Measurements from ENCODE around the gene KCNMA1. TPM values are rescaled to one million over a fixed set of nuclear protein-coding genes. Genes with fewer than 3 reads are reported as not detected.

The KCNMA1 gene
- total RNA-seq, 4 donors from 2014 or later: 66.8 to 96.5 (median 78.9) TPM

DNA sequence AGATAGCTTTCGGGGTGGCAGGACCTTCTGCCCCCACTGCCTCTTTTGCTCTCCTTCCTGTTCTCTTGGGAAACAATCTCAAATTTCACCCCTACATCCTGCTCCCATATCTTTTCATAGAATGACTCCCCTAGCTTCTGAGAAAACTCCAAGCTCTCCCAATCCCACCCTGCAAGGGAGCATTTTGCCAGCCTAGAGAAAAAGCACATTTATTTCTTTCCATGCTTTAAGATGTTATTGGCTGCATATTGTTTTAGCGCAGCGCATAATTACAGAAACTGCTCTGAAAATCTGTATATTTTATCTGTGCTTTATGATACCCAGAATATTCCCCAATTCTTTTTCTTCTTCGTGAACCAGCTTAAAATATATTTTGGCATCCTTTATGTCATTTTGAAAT, 601.3 kb downstream of the KCNMA1 start:
- H3K27ac ChIP-seq: no peak overlapping the region
- intact Hi-C loops (cut with DNase I; ENCODE audit: low total_unique reads): no loop called here
- in situ Hi-C loops (cut with MboI; ENCODE audit: low sequenced_read_pairs in 4 of 4): no loop called here
- H3K9me3 ChIP-seq: no peaks in the 10 kb centered on the region
- ATAC-seq (no peak), DNase-seq (no peak)
- peaks cover 0 to 7% of the 10 kb centered on the region in 2 donors for H3K36me3 ChIP-seq
- TF ChIP-seq POLR2A (IDR thresholded peaks at IDR 0.05): no peak
- TF ChIP-seq, protein P1, sequence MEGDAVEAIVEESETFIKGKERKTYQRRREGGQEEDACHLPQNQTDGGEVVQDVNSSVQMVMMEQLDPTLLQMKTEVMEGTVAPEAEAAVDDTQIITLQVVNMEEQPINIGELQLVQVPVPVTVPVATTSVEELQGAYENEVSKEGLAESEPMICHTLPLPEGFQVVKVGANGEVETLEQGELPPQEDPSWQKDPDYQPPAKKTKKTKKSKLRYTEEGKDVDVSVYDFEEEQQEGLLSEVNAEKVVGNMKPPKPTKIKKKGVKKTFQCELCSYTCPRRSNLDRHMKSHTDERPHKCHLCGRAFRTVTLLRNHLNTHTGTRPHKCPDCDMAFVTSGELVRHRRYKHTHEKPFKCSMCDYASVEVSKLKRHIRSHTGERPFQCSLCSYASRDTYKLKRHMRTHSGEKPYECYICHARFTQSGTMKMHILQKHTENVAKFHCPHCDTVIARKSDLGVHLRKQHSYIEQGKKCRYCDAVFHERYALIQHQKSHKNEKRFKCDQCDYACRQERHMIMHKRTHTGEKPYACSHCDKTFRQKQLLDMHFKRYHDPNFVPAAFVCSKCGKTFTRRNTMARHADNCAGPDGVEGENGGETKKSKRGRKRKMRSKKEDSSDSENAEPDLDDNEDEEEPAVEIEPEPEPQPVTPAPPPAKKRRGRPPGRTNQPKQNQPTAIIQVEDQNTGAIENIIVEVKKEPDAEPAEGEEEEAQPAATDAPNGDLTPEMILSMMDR (IDR thresholded peaks at IDR 0.05 in 4 of 5, conservative IDR thresholded peaks at IDR 0.05 in 1 of 5): no peak
- no peaks in the 10 kb centered on the region for H3K27me3 ChIP-seq
- no peaks in the 10 kb centered on the region for H3K4me1 ChIP-seq
- no peak overlapping the region for H3K4me3 ChIP-seq

- peak; percentile 44 to 71 for ATAC-seq
- no peaks in the 10 kb centered on the region for H3K9me3 ChIP-seq
These were observed 602.8 kb downstream of the KCNMA1 start for GRCh38 chr10:77034795-77035194.

DNA sequence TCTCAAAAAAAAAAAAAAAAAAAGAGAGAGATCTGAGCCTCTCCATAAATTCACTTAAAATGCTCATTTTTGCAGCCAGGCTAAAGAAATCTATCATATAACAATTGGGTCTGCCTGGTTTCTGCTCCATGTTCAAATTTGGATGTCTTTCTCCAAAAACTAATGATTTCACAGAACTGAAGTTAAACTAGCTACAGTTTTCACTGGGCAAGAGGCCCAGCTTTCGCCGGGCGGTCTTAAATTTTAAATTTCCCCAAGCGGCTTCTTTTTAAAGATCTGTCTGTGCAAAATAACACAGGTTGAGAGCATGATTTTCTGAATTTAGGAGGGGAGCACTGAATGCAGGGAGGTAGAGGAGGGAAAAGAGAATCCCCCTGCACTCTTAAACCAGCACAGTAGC, 603.4 kb downstream of the KCNMA1 start:
- H3K9me3 ChIP-seq: no peaks in the 10 kb centered on the region
- H3K36me3 ChIP-seq: peaks cover 0 to 7% of the 10 kb centered on the region in 2 donors
- H3K4me3 ChIP-seq: no peak overlapping the region
- intact Hi-C loops (cut with DNase I; ENCODE audit: low total_unique reads): no loop called here
- DNase-seq (no peak), ATAC-seq (no peak)
- in situ Hi-C loops (cut with MboI; ENCODE audit: low sequenced_read_pairs in 4 of 4): no loop called here
- no peaks in the 10 kb centered on the region for H3K27me3 ChIP-seq
- peak overlapping the region in 1 of 4 donors; percentile 19 for H3K27ac ChIP-seq
- no peak for TF ChIP-seq POLR2A (IDR thresholded peaks at IDR 0.05)
- TF ChIP-seq, protein P1 (IDR thresholded peaks at IDR 0.05 in 4 of 5, conservative IDR thresholded peaks at IDR 0.05 in 1 of 5): no peak
- no peaks in the 10 kb centered on the region for H3K4me1 ChIP-seq

More at GRCh38 chr10:77034795-77035194, 602.8 kb downstream of the KCNMA1 start:
- in situ Hi-C loops (cut with MboI; ENCODE audit: low sequenced_read_pairs in 4 of 4): no loop called here
- peak; percentile 22 to 46 for DNase-seq
- intact Hi-C loops (cut with DNase I; ENCODE audit: low total_unique reads): no loop called here
- Histone ChIP-seq H3K36me3 (peaks cover 0 to 7% of the 10 kb centered on the region in 2 donors), H3K27ac (peak overlapping the region in 1 of 4 donors; percentile 19), H3K27me3 (no peaks in the 10 kb centered on the region), H3K4me3 (no peak overlapping the region), H3K4me1 (no peaks in the 10 kb centered on the region)
- TF ChIP-seq, protein P1 (IDR thresholded peaks at IDR 0.05 in 4 of 5, conservative IDR thresholded peaks at IDR 0.05 in 1 of 5): no peak
- TF ChIP-seq POLR2A (IDR thresholded peaks at IDR 0.05): no peak

DNA sequence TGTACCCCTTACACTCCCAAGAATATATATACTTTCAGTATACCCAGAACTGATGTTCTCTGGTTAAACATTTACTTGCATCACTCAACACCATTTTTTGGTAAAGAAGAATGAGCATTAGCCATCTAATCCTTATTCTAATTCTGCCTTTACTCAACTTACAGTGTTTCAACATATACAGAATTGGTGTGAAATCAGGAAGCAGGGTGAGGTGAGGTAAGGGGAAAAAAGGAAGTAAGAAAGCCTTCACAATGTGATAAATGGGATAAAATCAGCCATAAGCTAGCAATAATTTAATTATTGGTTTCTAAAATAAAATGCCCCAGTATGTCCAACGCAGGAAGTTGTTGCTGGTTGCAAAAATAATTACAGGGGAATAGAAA, 605.4 kb downstream of the KCNMA1 start:
- Histone ChIP-seq H3K4me1 (no peaks in the 10 kb centered on the region), H3K27me3 (no peaks in the 10 kb centered on the region), H3K36me3 (no peaks in the 10 kb centered on the region), H3K27ac (no peak overlapping the region), H3K4me3 (no peak overlapping the region), H3K9me3 (no peaks in the 10 kb centered on the region)
- DNase-seq (no peak), ATAC-seq (no peak)
- intact Hi-C loops (cut with DNase I; ENCODE audit: low total_unique reads) (no loop called here), in situ Hi-C loops (cut with MboI; ENCODE audit: low sequenced_read_pairs in 4 of 4) (no loop called here)
- TF ChIP-seq, protein P1 (IDR thresholded peaks at IDR 0.05 in 4 of 5, conservative IDR thresholded peaks at IDR 0.05 in 1 of 5): no peak
- no peak for TF ChIP-seq POLR2A (IDR thresholded peaks at IDR 0.05)

DNA sequence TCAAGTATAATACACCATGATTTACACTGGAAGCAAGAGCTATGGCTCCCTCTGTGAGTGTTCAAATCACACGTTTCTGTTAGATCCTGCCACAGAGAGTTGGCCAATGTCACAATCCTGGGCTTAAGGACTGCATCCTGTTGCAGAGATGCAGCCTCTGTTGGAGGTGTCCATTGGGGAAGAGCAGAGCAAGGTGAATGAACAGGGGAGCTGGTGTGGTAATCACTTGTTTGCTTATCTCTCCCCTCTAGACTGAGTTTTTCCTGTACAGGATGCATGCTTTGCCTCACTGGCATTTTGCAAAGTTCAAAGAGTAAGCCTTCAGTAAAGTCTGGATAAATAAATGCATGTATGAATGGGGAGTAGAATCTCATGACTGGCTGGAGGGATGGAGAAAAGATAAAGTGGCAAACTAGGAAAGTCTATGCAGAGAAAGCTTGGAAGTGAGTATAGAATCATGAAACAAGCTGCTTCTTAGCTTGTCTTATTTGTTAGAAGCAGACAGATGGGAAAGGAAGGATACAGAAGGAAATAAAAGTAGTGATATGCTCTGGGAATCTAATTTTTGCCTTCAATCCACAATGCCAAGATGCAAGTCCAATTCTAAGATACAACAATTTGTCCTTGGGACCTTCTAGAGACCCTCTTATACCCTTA, 605.9 kb downstream of the KCNMA1 start:
- in situ Hi-C loops (cut with MboI; ENCODE audit: low sequenced_read_pairs in 4 of 4): no loop called here
- H3K9me3 ChIP-seq: no peaks in the 10 kb centered on the region
- H3K27me3 ChIP-seq: no peaks in the 10 kb centered on the region

More for the DNA sequence above, 605.9 kb downstream of the KCNMA1 start:
- ATAC-seq (no peak), DNase-seq (no peak)
- no peaks in the 10 kb centered on the region for H3K4me1 ChIP-seq
- H3K27ac ChIP-seq: no peak overlapping the region
- no peak overlapping the region for H3K4me3 ChIP-seq
- intact Hi-C loops (cut with DNase I; ENCODE audit: low total_unique reads): no loop called here
- H3K36me3 ChIP-seq: no peaks in the 10 kb centered on the region
- TF ChIP-seq POLR2A (IDR thresholded peaks at IDR 0.05): no peak
- TF ChIP-seq, protein P1 (IDR thresholded peaks at IDR 0.05 in 4 of 5, conservative IDR thresholded peaks at IDR 0.05 in 1 of 5): no peak
